K562 (cell line): Measurements from ENCODE around the gene SYS1. TPM values are rescaled to one million over a fixed set of nuclear protein-coding genes. Genes with fewer than 3 reads are reported as not detected.

Source experiments
- ATAC-seq: fragments of 200-7000 bp; cut with Tn5 transposase; 3 replicates; pipeline ENCODE4 v1.9.1; 2020; ENCODE audit warnings: moderate library complexity
- BruUV-seq: library from RNA; stranded (reverse); fragments of 400-500 nt; replicated peaks from 2 replicates; lab custom pipeline; 2021; lab: Mats Ljungman, UMichigan
- CTCF ChIA-PET: fragments of 300-600 bp; formaldehyde crosslinking; extraction: SDS; loops from one replicate; lab custom pipeline; 2021; ENCODE audit warnings: low intra/inter-chr PET ratio; lab: Yijun Ruan, JAX
- POLR2A ChIA-PET: fragments of 300-600, 350-650 bp; sonication (Branson Sonifier 250); formaldehyde crosslinking; extraction: SDS; loops from one replicate; lab custom pipeline; 2021; ENCODE audit warnings: antibody characterized with exemption, inconsistent platforms; lab: Yijun Ruan, JAX
- DNase-seq, 4 experiments: peaks; one replicate each; pipeline versions ENCODE4 v3.0.0 to v3.0.0-alpha.2; 2011 to 2018; ENCODE audit warnings: low spot score in 3 of 4, mixed read lengths in 3 of 4; ENCODE audit errors: extremely low read depth in 1 of 4
- FAIRE-seq: peaks from 2 replicates; lab custom pipeline; 2011; peaks lifted over from hg19 to GRCh38; lab: Jason Lieb, UNC
- H2AFZ ChIP-seq: 2 replicates; pipeline ENCODE4 v1.6.0; 2011; ENCODE audit warnings: low read depth, low read length, control low read depth, inconsistent platforms
- H3K27ac ChIP-seq: fragments of 200-600 bp; 3 replicates; pipeline ENCODE4 v1.8.0; 2011; ENCODE audit warnings: low read depth, mild to moderate bottlenecking, control low read depth, inconsistent platforms, low read length, moderate library complexity, mixed read lengths; ENCODE audit errors: extremely low read depth
- H3K27me3 ChIP-seq, 2 experiments: fragments of 300-600 bp in 1 of 2; 2 replicates in 1 of 2; 3 replicates in 1 of 2; pipeline versions ENCODE4 v1.6.0 to v1.8.0; 2011; ENCODE audit warnings: inconsistent platforms in 2 of 2, low read length in 2 of 2, mild to moderate bottlenecking in 1 of 2, mixed read lengths in 1 of 2, moderate library complexity in 1 of 2; ENCODE audit not compliant: control insufficient read depth in 2 of 2, insufficient read depth in 2 of 2
- H3K36me3 ChIP-seq: fragments of 300-600 bp; 3 replicates; pipeline ENCODE4 v1.8.0; 2011; ENCODE audit warnings: mild to moderate bottlenecking, low read length, inconsistent platforms; ENCODE audit not compliant: control insufficient read depth, insufficient read depth
- H3K4me1 ChIP-seq, 2 experiments: fragments of 200-600 bp in 1 of 2; replicated peaks in 1 of 2; 2 replicates in 1 of 2; 3 replicates in 1 of 2; pipeline versions ENCODE4 v1.5.1 to v1.8.0; 2011; ENCODE audit warnings: inconsistent platforms in 2 of 2, low read length in 2 of 2, mild to moderate bottlenecking in 1 of 2, mixed read lengths in 1 of 2, moderate library complexity in 1 of 2; ENCODE audit not compliant: control insufficient read depth in 2 of 2, insufficient read depth in 2 of 2
- H3K4me2 ChIP-seq: 2 replicates; pipeline ENCODE4 v1.6.1; 2011; ENCODE audit warnings: low read length, control low read depth, inconsistent platforms, mixed read lengths; ENCODE audit not compliant: insufficient read depth
- H3K4me3 ChIP-seq: fragments of 200-600 bp; sonication (generic), shearing (Covaris generic); 2 replicates; pipeline ENCODE4 v1.5.1; 2016; ENCODE audit warnings: control low read depth, inconsistent platforms
- H3K79me2 ChIP-seq: fragments of 200-600 bp; 3 replicates; pipeline ENCODE4 v1.8.0; 2011; ENCODE audit warnings: low read length, inconsistent platforms; ENCODE audit not compliant: control insufficient read depth, insufficient read depth
- H3K9ac ChIP-seq, 2 experiments: 2 replicates each; pipeline versions ENCODE4 v1.6.0 to v1.6.1; 2011; ENCODE audit warnings: low read depth in 2 of 2, low read length in 2 of 2, control low read depth in 1 of 2, inconsistent platforms in 1 of 2, mild to moderate bottlenecking in 1 of 2, mixed read lengths in 1 of 2; ENCODE audit not compliant: insufficient read depth in 1 of 2
- H3K9me1 ChIP-seq: one replicate; pipeline ENCODE4 v1.6.0; 2011; ENCODE audit warnings: inconsistent platforms, mild to moderate bottlenecking, low read length, moderate library complexity; ENCODE audit not compliant: control insufficient read depth, insufficient read depth
- H3K9me3 ChIP-seq: replicated peaks from 2 replicates; pipeline ENCODE4 v1.5.1; 2011; ENCODE audit warnings: low read depth, low read length, inconsistent platforms; ENCODE audit not compliant: control insufficient read depth, insufficient read depth
- H4K20me1 ChIP-seq: replicated peaks from 2 replicates; pipeline ENCODE4 v1.6.1; 2011; ENCODE audit warnings: low read length, inconsistent platforms, mixed read lengths; ENCODE audit not compliant: control insufficient read depth, insufficient read depth
- ASH1L ChIP-seq: fragments of 450-650 bp; IDR thresholded peaks from 2 replicates; pipeline ENCODE4 v1.6.1; 2018; ENCODE audit warnings: borderline replicate concordance, mild to moderate bottlenecking, low read depth; ENCODE audit not compliant: partially characterized antibody
- ERF ChIP-seq: fragments of 450-650 bp; formaldehyde crosslinking; IDR thresholded peaks from 2 replicates; pipeline ENCODE4 v1.4.0; 2020; ENCODE audit warnings: mild to moderate bottlenecking, mixed read lengths
- HDAC1 ChIP-seq, 2 experiments: fragments of 450-650 bp; IDR thresholded peaks; 2 replicates each; pipeline ENCODE4 v1.6.1; 2016 to 2017; ENCODE audit warnings: inconsistent platforms in 1 of 2, mild to moderate bottlenecking in 1 of 2, moderate library complexity in 1 of 2
- ILF3 ChIP-seq: fragments of 450-650 bp; IDR thresholded peaks from 2 replicates; pipeline ENCODE4 v1.6.1; 2018; ENCODE audit warnings: antibody characterized with exemption, mild to moderate bottlenecking, moderate library complexity, borderline replicate concordance
- PTTG1 ChIP-seq: fragments of 450-650 bp; IDR thresholded peaks from 2 replicates; pipeline ENCODE4 v1.6.1; 2016; ENCODE audit warnings: low read depth, mild to moderate bottlenecking, missing genetic modification characterization, missing compliant biosample characterization
- RBM39 ChIP-seq: fragments of 200-400 bp; formaldehyde crosslinking; optimal IDR thresholded peaks from 2 replicates; pipeline ENCODE3; 2018; ENCODE audit warnings: low read depth, low read length
- TFAP4 ChIP-seq: sonication (generic); formaldehyde crosslinking; IDR thresholded peaks from 2 replicates; pipeline ENCODE4 v1.8.0; 2022; ENCODE audit warnings: missing genetic modification reagents, mild to moderate bottlenecking, moderate library complexity, borderline replicate concordance
- ZNF347 ChIP-seq: fragments of 450-650 bp; formaldehyde crosslinking; IDR thresholded peaks from 2 replicates; pipeline ENCODE4 v1.4.0; 2020; ENCODE audit warnings: low read depth, mild to moderate bottlenecking, moderate library complexity
- WGBS: fragments of 100-300 bp; shearing (Covaris generic); methylation state at CpG from one replicate; pipeline ENCODE4 v1.1.6; 2016; ENCODE audit warnings: low coverage, mixed read lengths; ENCODE audit not compliant: insufficient coverage; ENCODE audit errors: missing lambda C conversion rate; 5-methylcytosine and 5-hydroxymethylcytosine counted together
- in situ Hi-C: fragments of 300-500 bp; cut with MboI; formaldehyde crosslinking; loops from 4 replicates; pipeline ENCODE4 v1.15.0; 2018; ENCODE audit warnings: inconsistent platforms, mixed read lengths
- intact Hi-C: fragments of 100-400 bp; cut with micrococcal nuclease; formaldehyde crosslinking; loops from 2 replicates; pipeline ENCODE4 v1.14.2; 2022
- polyA plus RNA-seq, 8 experiments: library from polyadenylated mRNA; depleted of rRNA in 4 of 8; stranded (reverse) in 5 of 8; unstranded in 3 of 8; fragments of >200 nt; fragmentation: Nextera tagmentation in 2 of 8; fragmentation: Illumina TruSeq in 1 of 8; extraction: Ambion mirVana in 2 of 8; extraction: Trizol in 1 of 8; gene quantifications; 2 replicates each; pipeline versions ENCODE4 v1.2.1 to v1.2.3, GENCODE V29; 2011 to 2014; ENCODE audit warnings: inconsistent platforms in 1 of 8, missing spikeins in 1 of 8
- total RNA-seq, 7 experiments: library from RNA; depleted of rRNA in 6 of 7; stranded (reverse); fragments of >200 nt in 6 of 7; fragmentation: Illumina TruSeq in 2 of 7; extraction: Trizol in 2 of 7; gene quantifications; 2 replicates each; pipeline versions ENCODE4 v1.2.1 to v1.2.3, GENCODE V29; 2011 to 2021; ENCODE audit warnings: low replicate concordance in 1 of 7
- TF ChIP-seq, protein P1 (sequence below): fragments of 250-450 bp; sonication (Bioruptor Pico); IDR thresholded peaks from 2 replicates; pipeline ENCODE4 v1.5.0; 2021; ENCODE audit warnings: mild to moderate bottlenecking, moderate library complexity
- TF ChIP-seq, protein P2 (sequence below): sonication (generic); formaldehyde crosslinking; IDR thresholded peaks from 2 replicates; pipeline ENCODE4 v1.8.0; 2023; ENCODE audit warnings: mild to moderate bottlenecking, missing genetic modification reagents
- TF ChIP-seq, protein P3 (sequence below): sonication (generic); formaldehyde crosslinking; IDR thresholded peaks from 2 replicates; pipeline ENCODE4 v1.8.0; 2022; ENCODE audit warnings: missing genetic modification reagents, mild to moderate bottlenecking, borderline replicate concordance

SYS1 gene
- total and polyA plus RNA-seq, 9 of the 15 experiments (the other 6 are each of a cell fraction or from before 2014, with no cell fraction given) = 11.1 to 25.2 (median 17.5) TPM

DNA sequence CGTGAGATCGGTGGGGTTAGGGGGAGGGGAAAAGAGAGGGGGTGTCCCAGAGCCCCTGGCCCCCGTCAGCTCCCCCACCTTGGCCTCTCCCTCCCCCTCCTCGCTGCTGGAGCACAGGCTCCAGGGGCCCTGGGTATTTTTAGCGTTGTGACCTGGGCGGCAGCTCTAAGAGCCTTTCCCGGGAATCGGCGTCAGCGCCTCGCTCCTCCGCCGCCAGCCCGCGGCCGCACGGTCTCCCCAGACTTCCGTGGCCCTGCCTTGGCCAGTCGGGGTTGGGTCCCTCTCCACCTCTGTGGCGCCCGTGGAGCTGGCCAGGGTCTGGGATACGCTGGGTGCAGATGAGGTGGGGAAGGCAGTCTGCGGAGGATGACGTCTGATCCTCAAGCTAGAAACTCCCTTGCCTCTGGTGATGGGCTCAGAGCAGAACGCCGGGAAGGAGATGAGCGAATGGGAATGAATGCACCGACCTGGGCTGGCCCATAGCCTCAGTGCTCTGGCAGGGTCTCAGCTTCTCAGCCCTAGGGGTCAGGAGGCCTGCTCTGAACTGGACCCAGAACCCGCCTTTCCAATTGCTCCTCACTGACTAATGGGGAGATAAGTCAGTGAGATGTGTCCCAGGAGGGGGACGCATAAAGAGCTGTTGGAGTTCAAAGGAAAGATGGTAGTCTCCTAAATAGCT, 44.2 kb downstream of the SYS1 start:
- H3K9me3 ChIP-seq = no peaks in the 10 kb centered on the region
- peak overlapping the region; percentile 96 for H2AFZ ChIP-seq
- H3K4me1 ChIP-seq = peaks cover 23 to 25% of the 10 kb centered on the region in 2 experiments; a peak in 4 of 5 replicates
- no peaks in the 10 kb centered on the region for H4K20me1 ChIP-seq
- peaks cover 19% of the 10 kb centered on the region for H3K36me3 ChIP-seq
- H3K27me3 ChIP-seq = no peaks in the 10 kb centered on the region; a peak in 1 of 5 replicates
- no peak for FAIRE-seq
- peak overlapping the region; percentile 61; the same call in 1 of the 3 replicates for H3K27ac ChIP-seq
- peak overlapping the region; percentile 72 to 89; a peak in 3 of 4 replicates for H3K9ac ChIP-seq
- 24% methylated on average over 24 of the region's 30 CpGs for WGBS
- H3K9me1 ChIP-seq = no peaks in the 10 kb centered on the region
- POLR2A ChIA-PET = interaction anchor here (0.6 to 1.5 kb wide), 5 partner anchors 9 to 36 kb away, joined by 3 to 9 read pairs (median 3); partner anchors contain the start of gene PIGT
- ATAC-seq = peak; percentile 59
- in situ Hi-C loops (no loop called here), intact Hi-C loops (no loop called here)
- H3K79me2 ChIP-seq = peaks cover 17% of the 10 kb centered on the region; the same call in 2 of the 3 replicates
- CTCF ChIA-PET = no interaction called here
- peak; percentile 25 to 52 (median 42) for DNase-seq
- H3K4me2 ChIP-seq = peak overlapping the region; percentile 90
- peak overlapping the region; percentile 70 for H3K4me3 ChIP-seq
- BruUV-seq = TSS peak; percentile 38
- TF ChIP-seq ILF3 (no peak), PTTG1 (tag) (no peak), ASH1L (no peak), ERF (CRISPR knock-in tag) (no peak), RBM39 (no peak), HDAC1 (IDR thresholded peaks at IDR 0.05) (no peak), ZNF347 (CRISPR knock-in tag) (no peak), TFAP4 (peak; percentile 30; the same call in 1 of the 2 replicates)
- TF ChIP-seq, protein P1, sequence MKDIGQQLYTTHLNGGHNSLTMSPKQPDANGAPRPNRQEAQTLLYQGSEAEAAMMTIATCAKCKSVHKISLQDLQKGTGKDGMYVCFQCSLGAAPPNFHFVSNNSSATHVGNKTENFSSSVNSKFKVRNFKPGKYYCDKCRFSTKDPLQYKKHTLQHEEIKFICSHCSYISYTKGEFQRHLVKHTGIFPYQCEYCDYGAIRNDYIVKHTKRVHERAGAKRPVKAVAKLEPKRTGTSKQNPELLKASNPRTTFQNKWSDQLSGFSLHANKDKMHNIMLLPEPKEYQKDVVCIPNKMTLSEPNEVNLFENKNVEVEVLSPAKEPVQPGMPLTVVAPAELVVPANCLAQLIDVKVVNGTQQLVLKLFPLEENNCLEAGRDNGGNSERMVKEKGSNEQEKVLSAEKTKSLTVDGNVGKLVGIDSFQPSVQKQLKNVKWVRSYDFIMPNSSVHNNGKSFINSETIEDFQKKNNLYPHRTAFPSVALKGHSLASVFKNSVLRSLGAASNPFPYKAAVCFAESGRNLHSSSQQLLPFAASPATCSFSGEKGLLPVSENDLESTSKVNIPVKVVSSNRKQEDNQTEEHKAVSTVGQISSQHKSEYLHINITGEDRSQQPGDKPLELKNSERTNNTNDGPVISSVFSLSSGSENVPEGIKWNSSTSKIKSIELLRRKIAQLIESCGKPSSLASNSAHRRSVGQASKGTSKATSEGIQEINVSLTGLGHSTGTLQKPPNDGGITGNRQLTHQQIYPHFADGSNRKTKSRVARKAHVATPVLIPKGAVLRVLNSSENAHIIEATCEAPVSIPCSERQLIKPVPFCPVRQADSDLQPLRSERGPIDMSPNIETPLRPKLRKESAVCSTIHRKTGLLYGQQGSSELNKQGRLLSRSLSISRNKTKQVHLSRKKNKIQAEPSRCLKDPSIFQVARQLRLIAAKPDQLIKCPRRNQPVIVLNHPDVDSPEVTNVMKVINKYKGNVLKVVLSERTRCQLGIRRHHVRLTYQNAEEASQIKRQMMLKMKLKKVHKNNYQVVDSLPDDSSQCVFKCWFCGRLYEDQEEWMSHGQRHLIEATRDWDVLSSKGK (CRISPR knock-in tag) = no peak
- TF ChIP-seq, protein P2, sequence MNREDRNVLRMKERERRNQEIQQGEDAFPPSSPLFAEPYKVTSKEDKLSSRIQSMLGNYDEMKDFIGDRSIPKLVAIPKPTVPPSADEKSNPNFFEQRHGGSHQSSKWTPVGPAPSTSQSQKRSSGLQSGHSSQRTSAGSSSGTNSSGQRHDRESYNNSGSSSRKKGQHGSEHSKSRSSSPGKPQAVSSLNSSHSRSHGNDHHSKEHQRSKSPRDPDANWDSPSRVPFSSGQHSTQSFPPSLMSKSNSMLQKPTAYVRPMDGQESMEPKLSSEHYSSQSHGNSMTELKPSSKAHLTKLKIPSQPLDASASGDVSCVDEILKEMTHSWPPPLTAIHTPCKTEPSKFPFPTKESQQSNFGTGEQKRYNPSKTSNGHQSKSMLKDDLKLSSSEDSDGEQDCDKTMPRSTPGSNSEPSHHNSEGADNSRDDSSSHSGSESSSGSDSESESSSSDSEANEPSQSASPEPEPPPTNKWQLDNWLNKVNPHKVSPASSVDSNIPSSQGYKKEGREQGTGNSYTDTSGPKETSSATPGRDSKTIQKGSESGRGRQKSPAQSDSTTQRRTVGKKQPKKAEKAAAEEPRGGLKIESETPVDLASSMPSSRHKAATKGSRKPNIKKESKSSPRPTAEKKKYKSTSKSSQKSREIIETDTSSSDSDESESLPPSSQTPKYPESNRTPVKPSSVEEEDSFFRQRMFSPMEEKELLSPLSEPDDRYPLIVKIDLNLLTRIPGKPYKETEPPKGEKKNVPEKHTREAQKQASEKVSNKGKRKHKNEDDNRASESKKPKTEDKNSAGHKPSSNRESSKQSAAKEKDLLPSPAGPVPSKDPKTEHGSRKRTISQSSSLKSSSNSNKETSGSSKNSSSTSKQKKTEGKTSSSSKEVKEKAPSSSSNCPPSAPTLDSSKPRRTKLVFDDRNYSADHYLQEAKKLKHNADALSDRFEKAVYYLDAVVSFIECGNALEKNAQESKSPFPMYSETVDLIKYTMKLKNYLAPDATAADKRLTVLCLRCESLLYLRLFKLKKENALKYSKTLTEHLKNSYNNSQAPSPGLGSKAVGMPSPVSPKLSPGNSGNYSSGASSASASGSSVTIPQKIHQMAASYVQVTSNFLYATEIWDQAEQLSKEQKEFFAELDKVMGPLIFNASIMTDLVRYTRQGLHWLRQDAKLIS = no peak
- TF ChIP-seq, protein P3, sequence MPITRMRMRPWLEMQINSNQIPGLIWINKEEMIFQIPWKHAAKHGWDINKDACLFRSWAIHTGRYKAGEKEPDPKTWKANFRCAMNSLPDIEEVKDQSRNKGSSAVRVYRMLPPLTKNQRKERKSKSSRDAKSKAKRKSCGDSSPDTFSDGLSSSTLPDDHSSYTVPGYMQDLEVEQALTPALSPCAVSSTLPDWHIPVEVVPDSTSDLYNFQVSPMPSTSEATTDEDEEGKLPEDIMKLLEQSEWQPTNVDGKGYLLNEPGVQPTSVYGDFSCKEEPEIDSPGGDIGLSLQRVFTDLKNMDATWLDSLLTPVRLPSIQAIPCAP (CRISPR knock-in tag) = no peak
